Hepatocyte (in vitro differentiated cells): ENCODE results near the gene PPME1.

Experiments
- EZH2 ChIP-seq: fragments of 200-600 bp; sonication (generic); IDR thresholded peaks from 2 replicates; pipeline ENCODE4 v1.6.1; 2016; ENCODE audit warnings: antibody characterized with exemption, mild to moderate bottlenecking, borderline replicate concordance
- EZH2phosphoT487 ChIP-seq: fragments of 200-600 bp; sonication (generic); IDR thresholded peaks from one replicate; pipeline ENCODE4 v1.6.1; 2018; ENCODE audit warnings: antibody characterized with exemption, mild to moderate bottlenecking, low read depth, moderate library complexity; ENCODE audit not compliant: unreplicated experiment, severe bottlenecking
- TF ChIP-seq, protein P1 (sequence below): fragments of 200-600 bp; sonication (generic); IDR thresholded peaks from 2 replicates; pipeline ENCODE4 v1.5.1; 2016; ENCODE audit warnings: antibody characterized with exemption, mild to moderate bottlenecking; ENCODE audit not compliant: poor library complexity

- TF ChIP-seq, protein P1, sequence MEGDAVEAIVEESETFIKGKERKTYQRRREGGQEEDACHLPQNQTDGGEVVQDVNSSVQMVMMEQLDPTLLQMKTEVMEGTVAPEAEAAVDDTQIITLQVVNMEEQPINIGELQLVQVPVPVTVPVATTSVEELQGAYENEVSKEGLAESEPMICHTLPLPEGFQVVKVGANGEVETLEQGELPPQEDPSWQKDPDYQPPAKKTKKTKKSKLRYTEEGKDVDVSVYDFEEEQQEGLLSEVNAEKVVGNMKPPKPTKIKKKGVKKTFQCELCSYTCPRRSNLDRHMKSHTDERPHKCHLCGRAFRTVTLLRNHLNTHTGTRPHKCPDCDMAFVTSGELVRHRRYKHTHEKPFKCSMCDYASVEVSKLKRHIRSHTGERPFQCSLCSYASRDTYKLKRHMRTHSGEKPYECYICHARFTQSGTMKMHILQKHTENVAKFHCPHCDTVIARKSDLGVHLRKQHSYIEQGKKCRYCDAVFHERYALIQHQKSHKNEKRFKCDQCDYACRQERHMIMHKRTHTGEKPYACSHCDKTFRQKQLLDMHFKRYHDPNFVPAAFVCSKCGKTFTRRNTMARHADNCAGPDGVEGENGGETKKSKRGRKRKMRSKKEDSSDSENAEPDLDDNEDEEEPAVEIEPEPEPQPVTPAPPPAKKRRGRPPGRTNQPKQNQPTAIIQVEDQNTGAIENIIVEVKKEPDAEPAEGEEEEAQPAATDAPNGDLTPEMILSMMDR: no peak
- TF ChIP-seq EZH2 (no peak), EZH2phosphoT487 (no peak)
These were observed 8.4 kb downstream of the PPME1 start for GRCh38 chr11:74179234-74180052.
